ENCODE data around the gene SMIM17.

GRCh38 chr19:56663931-56664500 is 21.1 kb downstream of the SMIM17 start:
- TF ChIP-seq, protein P1, sequence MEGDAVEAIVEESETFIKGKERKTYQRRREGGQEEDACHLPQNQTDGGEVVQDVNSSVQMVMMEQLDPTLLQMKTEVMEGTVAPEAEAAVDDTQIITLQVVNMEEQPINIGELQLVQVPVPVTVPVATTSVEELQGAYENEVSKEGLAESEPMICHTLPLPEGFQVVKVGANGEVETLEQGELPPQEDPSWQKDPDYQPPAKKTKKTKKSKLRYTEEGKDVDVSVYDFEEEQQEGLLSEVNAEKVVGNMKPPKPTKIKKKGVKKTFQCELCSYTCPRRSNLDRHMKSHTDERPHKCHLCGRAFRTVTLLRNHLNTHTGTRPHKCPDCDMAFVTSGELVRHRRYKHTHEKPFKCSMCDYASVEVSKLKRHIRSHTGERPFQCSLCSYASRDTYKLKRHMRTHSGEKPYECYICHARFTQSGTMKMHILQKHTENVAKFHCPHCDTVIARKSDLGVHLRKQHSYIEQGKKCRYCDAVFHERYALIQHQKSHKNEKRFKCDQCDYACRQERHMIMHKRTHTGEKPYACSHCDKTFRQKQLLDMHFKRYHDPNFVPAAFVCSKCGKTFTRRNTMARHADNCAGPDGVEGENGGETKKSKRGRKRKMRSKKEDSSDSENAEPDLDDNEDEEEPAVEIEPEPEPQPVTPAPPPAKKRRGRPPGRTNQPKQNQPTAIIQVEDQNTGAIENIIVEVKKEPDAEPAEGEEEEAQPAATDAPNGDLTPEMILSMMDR (IDR thresholded peaks at IDR 0.05): no peak
- no peak for TF ChIP-seq POLR2A (IDR thresholded peaks at IDR 0.05)

Data from uterus (tissue), 2 donors.